Bronchial epithelial cell (primary cell): Measurements from ENCODE around the gene ATL1. TPM values are rescaled to one million over a fixed set of nuclear protein-coding genes. Genes with fewer than 3 reads are reported as not detected.
"Not testable (repeated sequence)": the region's sequence is repeated elsewhere in the genome, so short reads cannot be mapped to it uniquely, and the experiment has no call there.

Source experiments
- DNase-seq: peaks from one replicate; pipeline ENCODE4 v3.0.0-alpha.2; 2010; ENCODE audit warnings: low read depth
- FAIRE-seq: peaks from 2 replicates; lab custom pipeline; 2011; peaks lifted over from hg19 to GRCh38; lab: Jason Lieb, UNC
- H3K27me3 ChIP-seq: 2 replicates; pipeline ENCODE4 v1.5.1; 2011; ENCODE audit warnings: low read length; ENCODE audit not compliant: control insufficient read depth, insufficient read depth
- H3K36me3 ChIP-seq: 2 replicates; pipeline ENCODE4 v1.5.1; 2011; ENCODE audit warnings: low read length; ENCODE audit not compliant: control insufficient read depth, insufficient read depth
- H3K4me3 ChIP-seq: 2 replicates; pipeline ENCODE4 v1.5.1; 2011; ENCODE audit warnings: mild to moderate bottlenecking, low read depth, low read length, control low read depth
- total RNA-seq: library from RNA; depleted of rRNA; stranded (reverse); fragments of >200 nt; gene quantifications from 2 replicates; pipeline ENCODE4 v1.2.1, GENCODE V29; 2014
- TF ChIP-seq, protein P1 (sequence below): IDR thresholded peaks from 2 replicates; pipeline ENCODE4 v1.5.1; 2011; ENCODE audit warnings: mild to moderate bottlenecking, moderate library complexity, low read length, control low read depth, inconsistent platforms; ENCODE audit not compliant: insufficient read depth, severe bottlenecking

The ATL1 gene
- total RNA-seq, 1 donor from 2014 or later, result 0.79 TPM

DNA sequence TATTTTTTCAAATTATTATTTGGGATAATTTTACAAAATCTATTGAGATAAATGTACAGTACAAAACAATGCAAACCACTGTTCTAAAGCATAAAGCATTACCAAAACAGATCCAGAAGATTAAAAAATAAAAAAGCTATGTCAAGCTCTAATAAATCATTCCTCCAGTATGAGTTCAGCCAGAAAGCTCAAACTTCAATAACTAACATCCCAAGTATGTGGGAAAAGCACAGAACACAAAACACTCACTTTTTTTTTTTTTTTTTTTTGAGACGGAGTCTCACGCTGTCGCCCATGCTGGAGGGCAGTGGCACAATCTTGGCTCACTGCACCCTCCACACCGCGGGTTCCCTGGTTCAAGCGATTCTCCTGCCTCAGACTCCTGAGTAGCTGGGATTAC, 96.8 kb downstream of the ATL1 start:
- TF ChIP-seq, protein P1, sequence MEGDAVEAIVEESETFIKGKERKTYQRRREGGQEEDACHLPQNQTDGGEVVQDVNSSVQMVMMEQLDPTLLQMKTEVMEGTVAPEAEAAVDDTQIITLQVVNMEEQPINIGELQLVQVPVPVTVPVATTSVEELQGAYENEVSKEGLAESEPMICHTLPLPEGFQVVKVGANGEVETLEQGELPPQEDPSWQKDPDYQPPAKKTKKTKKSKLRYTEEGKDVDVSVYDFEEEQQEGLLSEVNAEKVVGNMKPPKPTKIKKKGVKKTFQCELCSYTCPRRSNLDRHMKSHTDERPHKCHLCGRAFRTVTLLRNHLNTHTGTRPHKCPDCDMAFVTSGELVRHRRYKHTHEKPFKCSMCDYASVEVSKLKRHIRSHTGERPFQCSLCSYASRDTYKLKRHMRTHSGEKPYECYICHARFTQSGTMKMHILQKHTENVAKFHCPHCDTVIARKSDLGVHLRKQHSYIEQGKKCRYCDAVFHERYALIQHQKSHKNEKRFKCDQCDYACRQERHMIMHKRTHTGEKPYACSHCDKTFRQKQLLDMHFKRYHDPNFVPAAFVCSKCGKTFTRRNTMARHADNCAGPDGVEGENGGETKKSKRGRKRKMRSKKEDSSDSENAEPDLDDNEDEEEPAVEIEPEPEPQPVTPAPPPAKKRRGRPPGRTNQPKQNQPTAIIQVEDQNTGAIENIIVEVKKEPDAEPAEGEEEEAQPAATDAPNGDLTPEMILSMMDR, result no peak
- Histone ChIP-seq H3K4me3 (no peak overlapping the region), H3K36me3 (no peaks in the 10 kb centered on the region), H3K27me3 (no peaks in the 10 kb centered on the region)
- FAIRE-seq (no peak), DNase-seq (no peak)

DNA sequence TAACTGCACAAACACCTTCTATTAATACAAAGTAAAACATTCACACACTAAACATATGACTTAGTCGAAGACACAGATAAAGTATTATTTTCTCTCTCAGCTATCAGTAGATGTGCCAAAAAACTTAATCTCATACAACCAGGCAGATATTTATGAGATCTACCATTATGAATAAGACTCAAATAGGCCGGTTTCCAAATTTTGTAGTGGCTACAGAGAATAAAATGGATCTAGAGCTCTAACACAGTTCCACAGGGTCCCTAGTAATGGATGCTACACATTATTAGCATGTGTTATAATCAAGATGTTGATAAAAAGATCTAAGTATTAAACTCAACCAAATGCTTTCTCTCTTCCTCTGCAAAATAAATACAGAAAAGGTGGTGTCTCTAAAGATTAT, 97.8 kb downstream of the ATL1 start:
- FAIRE-seq (no peak), DNase-seq (no peak)
- H3K4me3 ChIP-seq, result no peak overlapping the region
- TF ChIP-seq, protein P1, result no peak
- no peaks in the 10 kb centered on the region for H3K27me3 ChIP-seq
- no peaks in the 10 kb centered on the region for H3K36me3 ChIP-seq

DNA sequence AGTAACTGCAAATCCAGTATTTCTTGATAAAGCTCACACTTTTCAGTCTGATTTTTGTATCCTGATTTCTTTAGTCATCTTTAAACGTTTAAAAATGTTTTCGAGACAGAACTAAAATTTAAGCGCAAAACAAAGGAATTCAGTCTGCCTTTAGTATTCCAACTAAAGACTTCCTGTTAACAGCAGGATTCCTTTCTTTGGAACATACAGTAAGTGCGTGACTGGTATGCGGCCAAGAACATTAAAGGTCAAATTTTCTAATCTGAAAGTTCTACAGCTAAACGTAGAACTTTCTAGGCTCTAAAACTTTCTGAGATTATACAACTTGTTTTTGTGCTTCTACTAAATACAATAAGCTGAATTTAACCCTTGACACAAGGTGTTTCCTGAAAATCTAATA, 98.3 kb downstream of the ATL1 start:
- DNase-seq (peak; percentile 26), FAIRE-seq (no peak)
- TF ChIP-seq, protein P1, result no peak
- Histone ChIP-seq H3K4me3 (no peak overlapping the region), H3K36me3 (no peaks in the 10 kb centered on the region), H3K27me3 (no peaks in the 10 kb centered on the region)

DNA sequence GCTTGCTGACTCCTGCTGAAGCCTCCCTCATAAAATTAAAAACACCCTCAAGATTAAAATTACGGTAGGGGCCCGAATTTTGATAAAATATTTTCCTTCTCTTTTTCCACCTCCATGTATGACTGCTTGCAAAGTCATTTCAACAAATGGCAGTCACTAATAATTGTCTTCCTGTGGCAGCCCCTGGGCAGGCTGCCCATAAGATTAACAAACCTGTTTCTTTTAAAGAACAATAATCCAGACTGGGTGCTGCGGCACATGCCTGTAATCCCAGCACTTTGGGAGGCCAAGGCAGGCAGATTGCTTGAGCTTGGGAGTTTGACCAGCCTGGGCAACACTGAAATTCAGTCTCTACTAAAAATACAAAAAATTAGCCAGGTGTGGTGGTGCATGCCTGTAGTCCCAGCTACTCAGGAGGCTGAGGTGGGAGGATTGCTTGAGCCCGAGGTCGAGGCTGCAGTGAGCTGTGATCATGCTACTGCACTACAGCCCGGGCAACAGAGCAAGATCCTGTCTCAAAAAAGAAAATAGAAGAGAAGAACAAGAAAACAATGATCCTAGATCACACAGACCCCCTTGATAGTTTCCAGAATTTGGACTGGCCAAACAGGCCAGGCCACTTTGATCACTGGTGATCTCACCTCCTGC, 99.5 kb downstream of the ATL1 start:
- FAIRE-seq (no peak), DNase-seq (peak; percentile 10)
- Histone ChIP-seq H3K27me3 (no peaks in the 10 kb centered on the region), H3K36me3 (no peaks in the 10 kb centered on the region), H3K4me3 (no peak overlapping the region)
- TF ChIP-seq, protein P1, result no peak

DNA sequence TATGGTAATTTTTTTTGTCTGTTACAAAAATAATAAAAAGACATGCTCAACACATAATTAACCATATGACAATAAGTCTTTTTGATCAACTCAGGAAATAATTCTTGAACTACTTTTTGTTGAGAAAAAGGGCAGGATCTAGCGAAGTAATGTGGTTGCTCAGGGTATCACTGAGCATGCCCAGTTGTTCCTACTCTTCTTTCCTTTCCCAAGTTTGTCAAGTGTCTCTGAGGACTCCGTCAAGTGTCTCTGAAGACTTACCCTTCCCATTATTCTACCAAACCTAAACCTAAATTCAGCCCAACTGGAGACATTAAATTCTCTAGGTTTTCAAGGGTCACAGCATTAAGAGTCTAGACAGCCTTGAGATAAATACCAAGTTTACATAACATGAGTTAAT, 104.6 kb downstream of the ATL1 start:
- H3K27me3 ChIP-seq, FAIRE-seq, H3K36me3 ChIP-seq, H3K4me3 ChIP-seq, DNase-seq: not testable (repeated sequence)

DNA sequence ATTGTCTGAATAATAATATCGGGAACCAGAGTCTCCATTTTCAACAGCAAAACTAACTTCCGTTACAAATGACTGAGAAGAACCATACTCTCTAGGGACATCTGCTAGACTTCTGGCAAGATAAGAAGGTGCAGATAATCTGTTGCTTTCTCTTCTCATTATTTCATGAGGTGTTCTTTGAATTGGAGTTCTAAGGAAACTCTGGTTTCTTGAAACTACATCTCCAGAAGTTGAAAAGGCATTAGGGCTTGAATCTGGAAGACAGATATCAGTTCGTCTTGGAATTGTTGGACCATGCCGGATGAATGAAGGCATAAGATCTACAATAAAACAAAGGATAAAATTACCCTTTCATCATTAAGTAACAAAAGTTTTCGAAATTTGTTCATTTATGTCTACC, 105.4 kb downstream of the ATL1 start:
- H3K27me3 ChIP-seq, H3K36me3 ChIP-seq, DNase-seq, H3K4me3 ChIP-seq: not testable (repeated sequence)
- FAIRE-seq, result peak; percentile 7
